HL-60 (cell line): Measurements from ENCODE around the gene MKI67.
"Not testable (repeated sequence)": the region's sequence is repeated elsewhere in the genome, so short reads cannot be mapped to it uniquely, and the experiment has no call there.

ENCODE experiments used
- DNase-seq, 2 experiments: peaks; one replicate each; pipeline ENCODE4 v3.0.0-alpha.2; 2010 to 2020; ENCODE audit warnings: low read depth in 1 of 2, low spot score in 1 of 2
- H3K27ac ChIP-seq: fragments of 250-450 bp; sonication (Bioruptor Pico); replicated peaks from 2 replicates; pipeline ENCODE4 v1.5.1; 2020; ENCODE audit warnings: mild to moderate bottlenecking, moderate library complexity
- H3K27me3 ChIP-seq: fragments of 250-450 bp; sonication (Bioruptor Pico); 2 replicates; pipeline ENCODE4 v1.5.1; 2021; ENCODE audit warnings: mild to moderate bottlenecking, moderate library complexity; ENCODE audit not compliant: insufficient read depth, poor library complexity, severe bottlenecking
- H3K4me3 ChIP-seq: replicated peaks from 2 replicates; pipeline ENCODE4 v1.5.1; 2011; ENCODE audit warnings: mild to moderate bottlenecking, control low read depth, low read length; ENCODE audit not compliant: insufficient read depth
- CTCF ChIP-seq: IDR thresholded peaks from one replicate; pipeline ENCODE4 v1.5.1; 2011; ENCODE audit warnings: low read length, control low read depth, inconsistent platforms; ENCODE audit not compliant: insufficient read depth
- GABPA ChIP-seq: IDR thresholded peaks from 2 replicates; pipeline ENCODE4 v1.6.1; 2012; ENCODE audit warnings: low read depth
- POLR2AphosphoS5 ChIP-seq: IDR thresholded peaks from 2 replicates; pipeline ENCODE4 v1.6.1; 2012; ENCODE audit warnings: low read depth
- REST ChIP-seq: IDR thresholded peaks from 2 replicates; pipeline ENCODE4 v1.6.1; 2012; ENCODE audit warnings: low read depth; ENCODE audit not compliant: insufficient replicate concordance
- SPI1 ChIP-seq: IDR thresholded peaks from 2 replicates; pipeline ENCODE4 v1.6.1; 2012; ENCODE audit warnings: low read depth, mild to moderate bottlenecking, borderline replicate concordance

The MKI67 gene

GRCh38 chr10:128172756-128173155 lies 46.5 kb upstream of the MKI67 start:
- TF ChIP-seq GABPA (no peak), REST (no peak), POLR2AphosphoS5 (no peak), CTCF (no peak), SPI1 (no peak)
- Histone ChIP-seq H3K4me3 (no peak overlapping the region), H3K27me3 (no peaks in the 10 kb centered on the region), H3K27ac (no peak overlapping the region)
- no peak for DNase-seq

GRCh38 chr10:128169811-128170379 lies 43.7 kb upstream of the MKI67 start:
- no peak overlapping the region for H3K4me3 ChIP-seq
- H3K27me3 ChIP-seq: peaks cover 2% of the 10 kb centered on the region
- no peak for DNase-seq
- no peak overlapping the region for H3K27ac ChIP-seq
- TF ChIP-seq SPI1 (no peak), POLR2AphosphoS5 (no peak), CTCF (no peak), GABPA (no peak), REST (no peak)

GRCh38 chr10:128167926-128168520 lies 41.8 kb upstream of the MKI67 start:
- Histone ChIP-seq H3K27me3 (peaks cover 3% of the 10 kb centered on the region), H3K4me3 (no peak overlapping the region), H3K27ac (no peak overlapping the region)
- TF ChIP-seq POLR2AphosphoS5 (no peak), GABPA (no peak), CTCF (no peak), SPI1 (no peak), REST (no peak)
- no peak for DNase-seq

DNA sequence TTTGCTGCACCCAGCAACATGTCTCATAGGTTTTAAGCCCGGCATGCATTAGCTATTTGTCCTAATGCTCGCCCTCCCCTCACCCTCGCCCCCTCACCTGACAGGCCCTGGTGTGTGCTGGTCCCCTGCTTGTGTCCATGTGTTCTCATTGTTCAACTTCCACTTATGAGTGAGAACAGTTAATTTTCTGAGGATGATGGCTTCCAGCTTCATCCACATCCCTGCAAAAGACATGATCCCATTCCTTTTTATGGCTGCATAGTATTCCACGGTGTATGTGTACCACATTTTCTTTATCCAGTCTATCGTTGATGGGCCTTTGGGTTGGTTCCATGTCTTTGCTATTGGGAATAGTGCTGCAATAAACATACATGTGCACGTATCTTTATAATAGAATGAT lies 40.9 kb upstream of the MKI67 start:
- H3K27ac ChIP-seq, H3K27me3 ChIP-seq, DNase-seq, H3K4me3 ChIP-seq: not testable (repeated sequence)
